Karpas-422 (cell line): ENCODE measurements around the gene OTOP2. TPM values are rescaled to one million over a fixed set of nuclear protein-coding genes. Genes with fewer than 3 reads are reported as not detected.

Experiments
- DNase-seq: peaks from one replicate; pipeline ENCODE4 v3.0.0-alpha.2; 2015
- H2AFZ ChIP-seq: fragments of 200-600 bp; sonication (generic); 2 replicates; pipeline ENCODE4 v1.6.1; 2014; ENCODE audit warnings: antibody characterized with exemption, low read length, mixed read lengths
- H3K27ac ChIP-seq: fragments of 200-600 bp; sonication (generic); 2 replicates; pipeline ENCODE4 v1.5.1; 2014; ENCODE audit warnings: mild to moderate bottlenecking, low read length, moderate library complexity
- H3K27me3 ChIP-seq: fragments of 200-600 bp; sonication (generic); 2 replicates; pipeline ENCODE4 v1.6.1; 2014; ENCODE audit warnings: low read length, mixed read lengths
- H3K36me3 ChIP-seq: fragments of 200-600 bp; sonication (generic); 2 replicates; pipeline ENCODE4 v1.6.1; 2014; ENCODE audit warnings: low read length, mixed read lengths; ENCODE audit not compliant: insufficient read depth
- H3K4me1 ChIP-seq: fragments of 200-600 bp; sonication (generic); 2 replicates; pipeline ENCODE4 v1.6.1; 2014; ENCODE audit warnings: mild to moderate bottlenecking, low read length, mixed read lengths
- H3K4me2 ChIP-seq: fragments of 200-600 bp; sonication (generic); 2 replicates; pipeline ENCODE4 v1.6.1; 2014; ENCODE audit warnings: low read length, low read depth, mild to moderate bottlenecking; ENCODE audit not compliant: poor library complexity, severe bottlenecking
- H3K4me3 ChIP-seq: fragments of 200-600 bp; sonication (generic); 2 replicates; pipeline ENCODE4 v1.5.1; 2014; ENCODE audit warnings: mild to moderate bottlenecking, antibody characterized with exemption, low read length, mixed read lengths
- H3K79me2 ChIP-seq: fragments of 200-600 bp; sonication (generic); 2 replicates; pipeline ENCODE4 v1.6.1; 2014; ENCODE audit warnings: mild to moderate bottlenecking, low read length, mixed read lengths
- H3K9ac ChIP-seq: fragments of 200-600 bp; sonication (generic); 2 replicates; pipeline ENCODE4 v1.6.0; 2014; ENCODE audit warnings: low read length
- H3K9me2 ChIP-seq: fragments of 200-600 bp; sonication (generic), shearing (Covaris generic); replicated peaks from 2 replicates; pipeline ENCODE4 v1.6.0; 2014; ENCODE audit warnings: mild to moderate bottlenecking, low read length, moderate library complexity; ENCODE audit not compliant: insufficient read depth
- H3K9me3 ChIP-seq: fragments of 300-700, 200-600 bp; sonication (generic); 2 replicates; pipeline ENCODE4 v1.6.1; 2014; ENCODE audit warnings: low read length, mixed read lengths
- H4K20me1 ChIP-seq: fragments of 200-600 bp; sonication (generic); 2 replicates; pipeline ENCODE4 v1.6.1; 2014; ENCODE audit warnings: mild to moderate bottlenecking, antibody characterized with exemption, low read length, low read depth; ENCODE audit not compliant: insufficient read depth
- total RNA-seq: library from RNA; depleted of rRNA; stranded (reverse); fragments of >200 nt; shearing (Covaris generic); gene quantifications from 2 replicates; pipeline ENCODE4 v1.2.3, GENCODE V29; 2014; ENCODE audit warnings: low replicate concordance

Gene OTOP2
- total RNA-seq, 1 experiment from 2014 or later, result not detected

GRCh38 chr17:74881073-74881472 is 43.0 kb upstream of the OTOP2 start:
- Histone ChIP-seq H3K36me3 (no peaks in the 10 kb centered on the region), H3K4me2 (no peak overlapping the region), H3K9me3 (no peaks in the 10 kb centered on the region), H3K27ac (no peak overlapping the region), H2AFZ (no peak overlapping the region), H3K79me2 (no peaks in the 10 kb centered on the region), H3K4me1 (no peaks in the 10 kb centered on the region), H3K9ac (no peak overlapping the region), H4K20me1 (no peaks in the 10 kb centered on the region), H3K27me3 (no peaks in the 10 kb centered on the region), H3K9me2 (no peaks in the 10 kb centered on the region), H3K4me3 (no peak overlapping the region)
- no peak for DNase-seq

- no peaks in the 10 kb centered on the region for H3K9me2 ChIP-seq
- H3K27me3 ChIP-seq, result no peaks in the 10 kb centered on the region
- no peaks in the 10 kb centered on the region for H3K9me3 ChIP-seq
- H4K20me1 ChIP-seq, result no peaks in the 10 kb centered on the region
- H3K79me2 ChIP-seq, result no peaks in the 10 kb centered on the region
- no peak overlapping the region for H3K9ac ChIP-seq
- H3K36me3 ChIP-seq, result no peaks in the 10 kb centered on the region
- no peak for DNase-seq
- no peaks in the 10 kb centered on the region for H3K4me1 ChIP-seq
- H3K4me2 ChIP-seq, result no peak overlapping the region
- no peak overlapping the region for H3K27ac ChIP-seq
- no peak overlapping the region for H2AFZ ChIP-seq
- no peak overlapping the region for H3K4me3 ChIP-seq
Measured at GRCh38 chr17:74882517-74883240, 41.4 kb upstream of the OTOP2 start.

- DNase-seq, result no peak
- no peaks in the 10 kb centered on the region for H3K4me1 ChIP-seq
- H3K9me3 ChIP-seq, result no peaks in the 10 kb centered on the region
- no peaks in the 10 kb centered on the region for H3K79me2 ChIP-seq
- no peaks in the 10 kb centered on the region for H3K36me3 ChIP-seq
- no peak overlapping the region for H3K9ac ChIP-seq
- no peaks in the 10 kb centered on the region for H4K20me1 ChIP-seq
- H3K4me3 ChIP-seq, result no peak overlapping the region
- no peak overlapping the region for H3K27ac ChIP-seq
- no peaks in the 10 kb centered on the region for H3K9me2 ChIP-seq
- no peak overlapping the region for H3K4me2 ChIP-seq
- no peaks in the 10 kb centered on the region for H3K27me3 ChIP-seq
- H2AFZ ChIP-seq, result no peak overlapping the region
Measured at GRCh38 chr17:74883241-74883745, 40.8 kb upstream of the OTOP2 start.

GRCh38 chr17:74888469-74888868 is 35.6 kb upstream of the OTOP2 start:
- DNase-seq, result no peak
- H3K79me2 ChIP-seq, result no peaks in the 10 kb centered on the region
- H2AFZ ChIP-seq, result no peak overlapping the region
- no peaks in the 10 kb centered on the region for H3K9me3 ChIP-seq
- H3K27me3 ChIP-seq, result no peaks in the 10 kb centered on the region
- no peak overlapping the region for H3K4me3 ChIP-seq
- no peaks in the 10 kb centered on the region for H3K36me3 ChIP-seq
- no peaks in the 10 kb centered on the region for H3K4me1 ChIP-seq
- no peak overlapping the region for H3K27ac ChIP-seq
- no peak overlapping the region for H3K4me2 ChIP-seq
- no peaks in the 10 kb centered on the region for H4K20me1 ChIP-seq
- no peak overlapping the region for H3K9ac ChIP-seq
- H3K9me2 ChIP-seq, result no peaks in the 10 kb centered on the region

- Histone ChIP-seq H3K4me1 (no peaks in the 10 kb centered on the region), H3K27ac (no peak overlapping the region), H3K79me2 (no peaks in the 10 kb centered on the region), H3K27me3 (no peaks in the 10 kb centered on the region), H3K9me2 (no peaks in the 10 kb centered on the region), H3K36me3 (no peaks in the 10 kb centered on the region), H3K9ac (no peak overlapping the region), H3K4me3 (no peak overlapping the region), H4K20me1 (no peaks in the 10 kb centered on the region), H3K4me2 (no peak overlapping the region), H3K9me3 (no peaks in the 10 kb centered on the region), H2AFZ (no peak overlapping the region)
- no peak for DNase-seq
Measured at GRCh38 chr17:74890554-74890953, 33.5 kb upstream of the OTOP2 start.

- Histone ChIP-seq H2AFZ (no peak overlapping the region), H4K20me1 (no peaks in the 10 kb centered on the region), H3K9ac (no peak overlapping the region), H3K79me2 (no peaks in the 10 kb centered on the region), H3K4me2 (no peak overlapping the region), H3K27me3 (no peaks in the 10 kb centered on the region), H3K9me2 (no peaks in the 10 kb centered on the region), H3K9me3 (no peaks in the 10 kb centered on the region), H3K4me1 (no peaks in the 10 kb centered on the region), H3K27ac (no peak overlapping the region), H3K36me3 (no peaks in the 10 kb centered on the region), H3K4me3 (no peak overlapping the region)
- DNase-seq, result no peak
Measured at GRCh38 chr17:74892013-74892841, 31.8 kb upstream of the OTOP2 start.

GRCh38 chr17:74892974-74893911 is 30.8 kb upstream of the OTOP2 start, which contains the start of gene FADS6:
Gene FADS6, minus strand, starts transcription at chr17:74893633. Its CDS starts 38 bp downstream, at chr17:74893595.
- Histone ChIP-seq H3K36me3 (no peaks in the 10 kb centered on the region), H4K20me1 (no peaks in the 10 kb centered on the region), H3K4me2 (no peak within 1 kb of the TSS), H3K9ac (no peak within 1 kb of the TSS), H3K9me3 (no peaks in the 10 kb centered on the region), H3K27me3 (no peaks in the 10 kb centered on the region), H3K27ac (no peak within 1 kb of the TSS), H3K4me3 (no peak within 1 kb of the TSS), H3K79me2 (no peaks in the 10 kb centered on the region), H3K9me2 (no peaks in the 10 kb centered on the region), H3K4me1 (no peaks in the 10 kb centered on the region), H2AFZ (no peak within 1 kb of the TSS)
- DNase-seq, result no peak
